GM06990 (cell line): Measurements from ENCODE around the gene FAM120A.

Experiments used
- DNase-seq: peaks from one replicate; pipeline ENCODE4 v3.0.0-alpha.2; 2011; ENCODE audit not compliant: insufficient read length; ENCODE audit errors: extremely low read depth
- H3K27me3 ChIP-seq: replicated peaks from 2 replicates; pipeline ENCODE4 v1.6.0; 2011; ENCODE audit warnings: low read length; ENCODE audit not compliant: control insufficient read depth, insufficient read depth
- H3K36me3 ChIP-seq: 2 replicates; pipeline ENCODE4 v1.5.1; 2011; ENCODE audit warnings: low read length; ENCODE audit not compliant: control insufficient read depth, insufficient read depth
- H3K4me3 ChIP-seq: replicated peaks from 2 replicates; pipeline ENCODE4 v1.5.1; 2011; ENCODE audit warnings: low read depth, mild to moderate bottlenecking, control low read depth, low read length
- TF ChIP-seq, protein P1 (sequence below): IDR thresholded peaks from 2 replicates; pipeline ENCODE4 v1.5.1; 2011; ENCODE audit warnings: low read length, control low read depth, mild to moderate bottlenecking, inconsistent platforms; ENCODE audit not compliant: insufficient read depth, poor library complexity, severe bottlenecking

Gene FAM120A

DNA sequence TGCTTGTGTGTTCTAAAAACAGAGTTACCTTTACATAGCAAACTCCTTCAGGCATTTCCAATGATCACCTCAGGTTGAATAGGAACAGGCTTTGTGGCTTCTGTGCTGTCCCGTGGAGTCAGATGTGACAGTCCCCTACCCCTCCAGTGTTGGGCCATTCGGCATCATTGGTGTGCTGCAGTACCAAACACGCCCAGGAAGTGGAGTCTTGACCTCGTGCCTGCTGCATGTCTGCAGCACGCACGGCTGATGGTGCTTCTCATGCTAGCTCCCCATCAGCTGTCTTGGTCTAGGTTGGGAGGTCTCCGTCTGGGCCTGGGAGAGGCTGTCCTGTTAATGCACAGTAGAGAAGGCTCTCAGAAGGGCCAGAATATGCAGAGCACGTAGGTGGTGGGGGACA is 82.4 kb downstream of the FAM120A start:
- Histone ChIP-seq H3K27me3 (no peaks in the 10 kb centered on the region), H3K36me3 (peaks cover 15% of the 10 kb centered on the region), H3K4me3 (no peak overlapping the region)
- TF ChIP-seq, protein P1, sequence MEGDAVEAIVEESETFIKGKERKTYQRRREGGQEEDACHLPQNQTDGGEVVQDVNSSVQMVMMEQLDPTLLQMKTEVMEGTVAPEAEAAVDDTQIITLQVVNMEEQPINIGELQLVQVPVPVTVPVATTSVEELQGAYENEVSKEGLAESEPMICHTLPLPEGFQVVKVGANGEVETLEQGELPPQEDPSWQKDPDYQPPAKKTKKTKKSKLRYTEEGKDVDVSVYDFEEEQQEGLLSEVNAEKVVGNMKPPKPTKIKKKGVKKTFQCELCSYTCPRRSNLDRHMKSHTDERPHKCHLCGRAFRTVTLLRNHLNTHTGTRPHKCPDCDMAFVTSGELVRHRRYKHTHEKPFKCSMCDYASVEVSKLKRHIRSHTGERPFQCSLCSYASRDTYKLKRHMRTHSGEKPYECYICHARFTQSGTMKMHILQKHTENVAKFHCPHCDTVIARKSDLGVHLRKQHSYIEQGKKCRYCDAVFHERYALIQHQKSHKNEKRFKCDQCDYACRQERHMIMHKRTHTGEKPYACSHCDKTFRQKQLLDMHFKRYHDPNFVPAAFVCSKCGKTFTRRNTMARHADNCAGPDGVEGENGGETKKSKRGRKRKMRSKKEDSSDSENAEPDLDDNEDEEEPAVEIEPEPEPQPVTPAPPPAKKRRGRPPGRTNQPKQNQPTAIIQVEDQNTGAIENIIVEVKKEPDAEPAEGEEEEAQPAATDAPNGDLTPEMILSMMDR = no peak
- DNase-seq = no peak

DNA sequence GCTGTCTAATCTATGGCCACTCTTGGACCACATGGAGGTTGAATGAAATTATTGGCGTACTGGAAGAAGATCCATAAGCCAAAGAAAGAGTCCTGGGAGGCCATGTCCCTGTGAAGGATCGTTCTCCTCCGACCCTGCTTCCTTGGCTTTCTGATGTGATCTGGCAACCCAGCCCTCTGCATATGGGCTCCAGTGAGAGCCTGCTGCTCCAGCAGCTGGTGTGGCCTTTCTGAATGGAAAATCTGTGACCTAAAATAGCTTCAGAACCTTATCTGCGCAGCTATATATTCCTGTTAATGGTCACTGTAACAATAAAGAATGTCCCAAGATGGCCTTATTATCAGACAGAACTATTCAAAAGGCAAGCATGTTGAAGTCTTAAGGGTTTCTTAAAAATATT is 84.7 kb downstream of the FAM120A start:
- DNase-seq = no peak
- Histone ChIP-seq H3K36me3 (peaks cover 15% of the 10 kb centered on the region), H3K4me3 (no peak overlapping the region), H3K27me3 (no peaks in the 10 kb centered on the region)
- TF ChIP-seq, protein P1 = no peak

DNA sequence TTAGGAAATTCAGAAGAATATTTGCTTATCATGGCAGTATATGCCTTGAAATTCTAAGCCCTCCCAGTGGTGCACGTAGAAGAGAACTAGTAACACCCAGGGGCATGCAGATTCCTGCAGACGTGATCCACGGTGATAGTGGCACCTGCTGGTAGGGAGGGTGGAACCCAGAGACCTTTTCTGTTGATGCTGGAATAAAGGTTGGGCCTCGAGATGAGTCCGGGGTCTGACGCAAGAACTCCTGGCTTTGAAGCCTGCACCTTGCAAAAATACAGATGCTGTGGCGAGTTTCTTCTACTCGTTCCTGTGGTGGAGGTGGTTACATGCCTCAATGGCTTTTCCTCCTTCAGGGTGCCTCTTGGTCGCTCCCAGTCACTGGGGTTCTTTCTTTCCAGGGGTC is 85.4 kb downstream of the FAM120A start:
- TF ChIP-seq, protein P1 = no peak

DNA sequence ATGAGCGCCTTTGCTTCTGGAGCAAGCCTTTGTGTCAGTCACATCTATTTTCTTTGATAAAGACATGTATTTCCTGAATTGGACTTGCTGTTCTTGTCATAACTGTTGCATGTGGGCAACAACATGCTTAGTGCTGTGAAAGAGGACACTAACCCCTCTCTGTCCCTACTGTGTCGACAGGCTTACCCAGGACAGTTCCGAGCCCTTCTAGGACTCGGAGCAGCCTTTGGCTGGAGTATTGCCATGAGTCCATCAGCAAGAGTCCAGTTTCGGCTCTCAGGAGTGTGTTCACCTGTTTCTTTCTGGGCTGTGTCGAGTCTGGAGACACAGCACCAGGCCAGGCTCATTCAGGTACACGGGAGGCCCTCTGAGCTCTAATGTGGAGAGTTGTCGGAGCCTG is 88.8 kb downstream of the FAM120A start:
- TF ChIP-seq, protein P1 = no peak
- Histone ChIP-seq H3K36me3 (peaks cover 19% of the 10 kb centered on the region), H3K27me3 (no peaks in the 10 kb centered on the region)

More for the DNA sequence above, 85.4 kb downstream of the FAM120A start:
- no peak for DNase-seq
- Histone ChIP-seq H3K4me3 (no peak overlapping the region), H3K36me3 (peaks cover 15% of the 10 kb centered on the region), H3K27me3 (no peaks in the 10 kb centered on the region)

DNA sequence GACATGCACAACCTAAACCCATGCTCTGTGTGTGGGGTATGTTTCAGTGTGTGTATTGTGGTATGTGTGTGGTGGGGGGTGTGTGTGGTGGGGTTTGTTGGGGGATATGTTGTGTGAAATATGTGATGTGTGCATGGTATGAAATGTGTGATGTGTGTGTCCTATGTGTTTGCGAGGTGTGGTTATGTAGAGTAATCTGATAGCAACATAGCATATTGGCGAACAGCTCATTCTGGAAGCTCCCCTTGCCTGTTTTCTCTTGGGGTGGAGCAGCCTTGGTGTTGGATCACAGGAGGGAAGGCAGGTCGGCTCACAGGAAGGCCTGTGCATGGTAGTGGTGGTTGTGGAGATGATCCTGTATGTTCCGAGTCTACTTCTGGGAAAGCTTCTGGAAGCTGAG is 89.5 kb downstream of the FAM120A start:
- Histone ChIP-seq H3K27me3 (no peaks in the 10 kb centered on the region), H3K4me3 (no peak overlapping the region), H3K36me3 (peaks cover 20% of the 10 kb centered on the region)
- TF ChIP-seq, protein P1 = no peak
- DNase-seq = no peak

More for the DNA sequence above, 88.8 kb downstream of the FAM120A start:
- no peak for DNase-seq
- H3K4me3 ChIP-seq = no peak overlapping the region
